ENCODE results near the gene IL36G.

The IL36G gene

DNA sequence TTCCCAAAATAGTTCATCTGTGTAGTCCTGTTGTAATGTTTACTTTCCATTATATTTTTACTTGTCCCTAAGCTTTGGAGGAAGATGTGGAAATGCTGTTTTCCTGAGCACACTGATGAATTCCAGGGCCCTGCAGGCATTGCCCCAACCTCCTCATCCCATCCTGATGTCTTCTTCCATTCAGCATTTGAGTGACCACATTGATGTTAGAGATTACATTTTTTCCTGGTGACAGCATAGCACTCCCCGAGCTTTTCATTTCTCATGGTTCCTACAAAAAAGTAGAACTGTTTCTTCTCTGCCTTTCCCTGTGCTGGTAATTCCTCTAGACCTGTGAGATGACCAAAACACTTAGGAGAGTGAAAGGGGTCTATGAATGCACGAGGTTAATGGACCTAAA is 32.3 kb downstream of the IL36G start:
- H3K36me3 ChIP-seq: no peaks in the 10 kb centered on the region

DNA sequence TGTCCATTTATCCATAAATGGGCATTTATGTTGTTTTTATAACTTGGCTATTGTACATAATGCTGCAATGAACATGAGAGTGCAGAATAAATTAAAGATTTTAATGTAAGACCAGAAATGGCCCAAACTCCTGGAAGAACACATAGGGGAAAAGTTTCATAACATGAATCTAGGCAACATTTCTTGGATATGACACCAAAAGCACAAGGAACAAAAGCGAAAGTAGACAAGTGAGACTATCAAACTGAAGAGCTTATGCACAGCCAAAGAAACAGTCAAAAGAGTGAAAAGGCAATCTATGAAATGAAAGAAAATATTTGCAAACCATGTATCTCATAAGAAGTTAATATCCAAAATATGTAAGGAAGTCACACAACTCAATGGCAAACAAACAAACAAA is 33.3 kb downstream of the IL36G start:
- TF ChIP-seq, protein P1, sequence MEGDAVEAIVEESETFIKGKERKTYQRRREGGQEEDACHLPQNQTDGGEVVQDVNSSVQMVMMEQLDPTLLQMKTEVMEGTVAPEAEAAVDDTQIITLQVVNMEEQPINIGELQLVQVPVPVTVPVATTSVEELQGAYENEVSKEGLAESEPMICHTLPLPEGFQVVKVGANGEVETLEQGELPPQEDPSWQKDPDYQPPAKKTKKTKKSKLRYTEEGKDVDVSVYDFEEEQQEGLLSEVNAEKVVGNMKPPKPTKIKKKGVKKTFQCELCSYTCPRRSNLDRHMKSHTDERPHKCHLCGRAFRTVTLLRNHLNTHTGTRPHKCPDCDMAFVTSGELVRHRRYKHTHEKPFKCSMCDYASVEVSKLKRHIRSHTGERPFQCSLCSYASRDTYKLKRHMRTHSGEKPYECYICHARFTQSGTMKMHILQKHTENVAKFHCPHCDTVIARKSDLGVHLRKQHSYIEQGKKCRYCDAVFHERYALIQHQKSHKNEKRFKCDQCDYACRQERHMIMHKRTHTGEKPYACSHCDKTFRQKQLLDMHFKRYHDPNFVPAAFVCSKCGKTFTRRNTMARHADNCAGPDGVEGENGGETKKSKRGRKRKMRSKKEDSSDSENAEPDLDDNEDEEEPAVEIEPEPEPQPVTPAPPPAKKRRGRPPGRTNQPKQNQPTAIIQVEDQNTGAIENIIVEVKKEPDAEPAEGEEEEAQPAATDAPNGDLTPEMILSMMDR (IDR thresholded peaks at IDR 0.05; ENCODE audit: low read depth, low read length): no peak
- Histone ChIP-seq H3K36me3 (no peaks in the 10 kb centered on the region), H3K4me1 (no peaks in the 10 kb centered on the region), H3K4me3 (ENCODE audit: low read depth, low read length) (no peak overlapping the region), H3K9me3 (no peaks in the 10 kb centered on the region), H3K27me3 (no peaks in the 10 kb centered on the region)
- no peak for DNase-seq

More for the DNA sequence above, 32.3 kb downstream of the IL36G start:
- TF ChIP-seq, protein P1 (IDR thresholded peaks at IDR 0.05; ENCODE audit: low read depth, low read length): no peak
- H3K4me1 ChIP-seq: no peaks in the 10 kb centered on the region
- no peaks in the 10 kb centered on the region for H3K27me3 ChIP-seq
- no peak for DNase-seq
- H3K9me3 ChIP-seq: no peaks in the 10 kb centered on the region
- no peak overlapping the region for H3K4me3 ChIP-seq (ENCODE audit: low read depth, low read length)

DNA sequence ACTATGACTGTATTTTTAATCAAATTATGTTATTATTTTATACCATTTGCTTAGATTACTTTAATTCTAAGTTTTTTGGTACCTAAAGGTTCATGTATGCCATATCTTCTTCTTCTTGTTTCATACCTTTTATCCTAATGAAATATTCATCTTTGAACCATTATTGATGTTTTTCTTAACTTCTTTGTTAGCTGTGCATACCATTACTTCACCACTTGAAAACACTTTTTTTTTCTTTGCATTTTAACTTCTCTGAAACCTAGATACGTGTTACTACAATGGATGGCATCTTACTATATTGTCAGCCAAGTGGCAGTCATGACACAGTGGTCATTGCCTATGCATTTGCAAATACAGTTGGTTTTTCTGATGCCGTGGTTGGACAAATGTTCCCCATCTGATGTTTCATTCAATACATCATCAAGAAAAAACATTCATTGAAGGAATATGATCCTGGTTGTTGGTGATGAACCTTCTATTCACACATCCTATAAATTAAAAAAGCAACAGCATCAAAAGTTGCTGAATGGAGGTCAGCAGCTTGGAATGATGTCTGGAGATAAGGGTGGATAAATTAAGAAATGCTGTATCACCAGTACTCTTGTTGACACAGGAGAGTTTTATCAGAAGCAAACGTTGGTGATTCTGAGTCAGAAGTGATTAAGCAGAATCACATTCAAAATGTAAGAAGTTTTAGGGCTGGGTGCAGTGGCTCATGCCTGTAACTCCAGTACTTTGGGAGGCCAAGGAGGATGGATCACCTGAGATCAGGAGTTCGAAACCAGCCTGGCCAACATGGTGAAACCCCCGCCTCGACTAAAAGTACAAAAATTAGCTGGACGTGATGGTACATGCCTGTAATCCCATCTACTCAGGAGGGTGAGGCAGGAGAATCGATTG is 34.9 kb downstream of the IL36G start:
- DNase-seq: no peak
- H3K36me3 ChIP-seq: no peaks in the 10 kb centered on the region

DNA sequence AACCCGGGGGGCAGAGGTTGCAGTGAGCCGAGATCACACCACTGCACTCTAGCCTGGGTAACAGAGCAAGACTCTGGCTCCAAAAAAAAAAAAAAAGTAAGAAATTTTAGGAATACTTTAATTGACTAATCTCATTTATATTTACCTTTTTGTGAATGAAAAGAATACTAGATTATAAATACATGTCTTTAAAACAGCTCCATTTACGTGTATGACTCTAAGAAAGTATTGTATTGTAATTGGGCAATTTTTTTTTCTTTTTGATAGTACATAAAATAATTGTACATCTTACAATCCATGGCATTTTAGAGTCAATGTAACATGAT is 35.5 kb downstream of the IL36G start:
- Histone ChIP-seq H3K4me1 (no peaks in the 10 kb centered on the region), H3K9me3 (no peaks in the 10 kb centered on the region), H3K36me3 (no peaks in the 10 kb centered on the region), H3K4me3 (ENCODE audit: low read depth, low read length) (no peak overlapping the region), H3K27me3 (no peaks in the 10 kb centered on the region)
- no peak for DNase-seq
- TF ChIP-seq, protein P1 (IDR thresholded peaks at IDR 0.05; ENCODE audit: low read depth, low read length): no peak

More for the DNA sequence above, 34.9 kb downstream of the IL36G start:
- Histone ChIP-seq H3K4me3 (ENCODE audit: low read depth, low read length) (no peak overlapping the region), H3K9me3 (no peaks in the 10 kb centered on the region), H3K27me3 (no peaks in the 10 kb centered on the region), H3K4me1 (no peaks in the 10 kb centered on the region)
- TF ChIP-seq, protein P1 (IDR thresholded peaks at IDR 0.05; ENCODE audit: low read depth, low read length): no peak

DNA sequence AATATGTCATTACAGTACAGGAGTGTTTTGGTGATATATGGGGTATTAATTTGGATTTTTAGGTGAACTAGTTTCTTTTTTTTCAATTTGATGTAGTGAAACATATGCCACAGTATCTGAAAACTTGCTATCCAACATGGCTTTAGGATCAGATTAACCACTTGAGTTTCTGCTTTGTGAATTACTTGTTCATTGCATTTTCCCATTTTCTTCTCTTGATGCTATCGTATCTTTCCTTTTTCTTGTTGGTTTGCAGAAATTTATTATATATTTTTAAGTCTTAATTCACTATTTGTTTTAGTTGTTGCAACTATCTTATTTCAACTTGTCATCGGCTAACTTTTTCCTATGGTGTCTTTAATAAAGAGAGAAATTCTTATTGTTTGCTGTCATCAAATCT is 36.3 kb downstream of the IL36G start:
- DNase-seq: no peak
- H3K27me3 ChIP-seq: no peaks in the 10 kb centered on the region
- no peaks in the 10 kb centered on the region for H3K36me3 ChIP-seq
- TF ChIP-seq, protein P1 (IDR thresholded peaks at IDR 0.05; ENCODE audit: low read depth, low read length): no peak
- H3K4me3 ChIP-seq (ENCODE audit: low read depth, low read length): no peak overlapping the region
- no peaks in the 10 kb centered on the region for H3K4me1 ChIP-seq
- no peaks in the 10 kb centered on the region for H3K9me3 ChIP-seq

DNA sequence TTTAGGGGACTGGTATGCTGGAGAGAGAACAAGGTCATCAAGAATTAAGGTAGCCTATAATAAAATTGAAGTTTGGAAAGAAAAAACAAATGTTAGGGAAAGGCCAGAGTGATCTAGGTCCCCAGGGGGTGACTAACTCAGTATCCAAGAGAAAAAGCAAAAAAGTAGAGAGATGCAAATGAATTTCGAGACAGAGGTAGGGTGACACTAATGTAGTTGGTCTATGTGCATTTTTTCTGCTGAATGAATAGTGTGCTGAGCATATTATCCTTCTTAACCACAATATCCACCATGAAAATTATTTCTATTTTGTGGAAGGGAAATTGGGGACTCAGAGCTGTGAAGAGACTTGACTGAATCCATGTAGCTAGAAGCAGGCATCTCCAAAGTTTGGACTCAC is 37.2 kb downstream of the IL36G start:
- no peak for DNase-seq
- Histone ChIP-seq H3K4me1 (no peaks in the 10 kb centered on the region), H3K9me3 (no peaks in the 10 kb centered on the region), H3K4me3 (ENCODE audit: low read depth, low read length) (no peak overlapping the region), H3K27me3 (no peaks in the 10 kb centered on the region), H3K36me3 (no peaks in the 10 kb centered on the region)
- TF ChIP-seq, protein P1 (IDR thresholded peaks at IDR 0.05; ENCODE audit: low read depth, low read length): no peak

Measured in BE2C (cell line).